Measurements from ENCODE around the gene ALDH1A3.

DNA sequence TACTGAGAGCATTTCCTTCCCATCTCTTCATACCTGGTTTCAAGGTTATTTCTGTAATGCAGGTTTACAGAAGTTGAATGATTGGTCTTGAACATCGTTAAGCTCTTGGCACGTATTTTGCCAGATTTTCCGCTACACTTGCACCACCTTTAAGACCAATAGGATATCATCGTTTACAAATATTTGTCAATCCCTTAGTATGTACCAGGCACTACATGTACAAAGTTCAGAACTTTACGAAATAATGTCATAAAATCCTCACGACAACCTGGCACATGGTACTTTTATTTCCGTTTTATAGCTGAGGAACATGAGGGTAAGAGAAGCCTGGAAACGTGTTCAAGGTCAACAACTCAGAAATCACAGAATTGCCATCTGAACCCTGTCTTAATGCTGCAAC is 45.8 kb downstream of the ALDH1A3 start:
- TF ChIP-seq, protein P1, sequence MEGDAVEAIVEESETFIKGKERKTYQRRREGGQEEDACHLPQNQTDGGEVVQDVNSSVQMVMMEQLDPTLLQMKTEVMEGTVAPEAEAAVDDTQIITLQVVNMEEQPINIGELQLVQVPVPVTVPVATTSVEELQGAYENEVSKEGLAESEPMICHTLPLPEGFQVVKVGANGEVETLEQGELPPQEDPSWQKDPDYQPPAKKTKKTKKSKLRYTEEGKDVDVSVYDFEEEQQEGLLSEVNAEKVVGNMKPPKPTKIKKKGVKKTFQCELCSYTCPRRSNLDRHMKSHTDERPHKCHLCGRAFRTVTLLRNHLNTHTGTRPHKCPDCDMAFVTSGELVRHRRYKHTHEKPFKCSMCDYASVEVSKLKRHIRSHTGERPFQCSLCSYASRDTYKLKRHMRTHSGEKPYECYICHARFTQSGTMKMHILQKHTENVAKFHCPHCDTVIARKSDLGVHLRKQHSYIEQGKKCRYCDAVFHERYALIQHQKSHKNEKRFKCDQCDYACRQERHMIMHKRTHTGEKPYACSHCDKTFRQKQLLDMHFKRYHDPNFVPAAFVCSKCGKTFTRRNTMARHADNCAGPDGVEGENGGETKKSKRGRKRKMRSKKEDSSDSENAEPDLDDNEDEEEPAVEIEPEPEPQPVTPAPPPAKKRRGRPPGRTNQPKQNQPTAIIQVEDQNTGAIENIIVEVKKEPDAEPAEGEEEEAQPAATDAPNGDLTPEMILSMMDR (IDR thresholded peaks at IDR 0.05): no peak
- no peak for TF ChIP-seq POLR2A (IDR thresholded peaks at IDR 0.05)

Data from thyroid gland (tissue), 4 donors.